NB4 (cell line): ENCODE measurements around the gene KRTAP22-2.

Experiments used
- DNase-seq: peaks from one replicate; pipeline ENCODE4 v3.0.0; 2010; ENCODE audit warnings: low read depth
- H3K4me3 ChIP-seq: one replicate; pipeline ENCODE4 v1.5.1; 2011; ENCODE audit warnings: mild to moderate bottlenecking, low read depth, low read length, moderate library complexity
- CTCF ChIP-seq: IDR thresholded peaks from one replicate; pipeline ENCODE4 v1.5.1; 2012; ENCODE audit warnings: low read depth, low read length
- MAX ChIP-seq: IDR thresholded peaks from 2 replicates; pipeline ENCODE4 v1.6.1; 2011; ENCODE audit warnings: low read depth, low read length
- MYC ChIP-seq: IDR thresholded peaks from 2 replicates; pipeline ENCODE4 v1.6.1; 2011; ENCODE audit warnings: low read depth, low read length
- POLR2A ChIP-seq: IDR thresholded peaks from 2 replicates; pipeline ENCODE4 v1.6.1; 2011; ENCODE audit warnings: mild to moderate bottlenecking; ENCODE audit not compliant: insufficient read length; ENCODE audit errors: extremely low read depth

Gene KRTAP22-2

DNA sequence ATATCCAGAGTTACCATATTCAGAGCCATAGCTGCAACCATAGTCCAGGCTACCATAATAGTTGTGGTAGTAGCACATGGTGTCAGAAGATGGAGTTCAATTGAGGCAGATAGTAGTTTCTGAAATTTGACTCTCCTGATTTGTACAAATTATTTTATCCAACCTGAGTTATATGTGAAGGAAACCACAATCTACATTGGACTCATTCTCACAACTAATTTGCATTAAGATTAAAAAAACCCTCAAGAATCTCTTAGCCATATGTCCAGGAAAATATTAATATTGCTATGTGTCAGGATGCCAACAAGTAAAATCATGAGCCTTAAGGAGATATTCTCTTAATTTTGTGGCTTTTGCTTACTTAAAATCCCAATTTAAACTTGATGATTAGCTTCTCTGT lies at the start of gene KRTAP22-2:
TSS of gene KRTAP22-2 (minus strand) at position 101 of the 400 bp plus-strand sequence.
- no peak for DNase-seq
- H3K4me3 ChIP-seq = no peak within 1 kb of the TSS
- no peak for TF ChIP-seq MYC

DNA sequence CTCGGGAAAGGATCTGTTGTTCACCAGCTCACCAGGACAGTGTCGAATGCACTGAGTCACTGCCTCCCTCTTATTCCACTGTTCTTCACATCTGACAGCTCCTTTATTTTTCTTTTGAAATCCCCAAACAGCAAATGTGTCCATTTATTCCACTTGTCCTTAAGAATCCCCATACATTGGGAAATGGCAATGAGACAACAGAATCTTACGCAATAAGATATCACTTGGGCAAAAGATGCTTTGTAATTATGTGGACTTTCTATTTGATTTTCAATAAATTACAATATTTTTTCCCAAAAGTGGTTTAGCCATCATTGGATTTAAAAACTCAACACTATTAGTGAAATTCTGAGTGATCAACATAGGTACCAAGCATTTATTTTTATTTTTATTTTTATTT lies 48.5 kb upstream of the KRTAP22-2 start:
- DNase-seq = no peak
- TF ChIP-seq CTCF (no peak), MAX (no peak), MYC (no peak), POLR2A (no peak)

DNA sequence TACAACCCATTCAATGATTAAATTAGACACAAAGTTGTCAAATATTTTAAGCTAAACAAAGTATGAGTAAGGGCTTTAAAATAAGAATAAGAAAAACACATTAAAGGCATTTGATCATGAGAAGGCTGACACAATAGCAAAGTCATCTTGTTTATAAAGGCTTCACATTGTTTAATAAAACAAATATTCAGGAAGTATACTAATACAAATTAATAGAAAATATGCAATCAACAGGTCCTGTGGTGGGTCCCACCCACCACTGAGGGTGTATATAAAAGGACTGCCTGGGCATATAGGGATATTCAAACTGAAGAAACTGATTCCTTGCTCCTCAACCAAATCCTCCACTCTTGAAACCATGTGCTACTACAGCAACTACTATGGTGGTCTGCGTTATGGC lies 44.7 kb upstream of the KRTAP22-2 start, which contains the start of gene KRTAP20-2:
TSS of gene KRTAP20-2 (plus strand) at position 301 of the 400 bp plus-strand sequence. CDS start at position 359, 58 bp downstream.
- no peak for DNase-seq
- TF ChIP-seq MAX = no peak
- TF ChIP-seq POLR2A = no peak
- no peak for TF ChIP-seq CTCF
- TF ChIP-seq MYC = no peak
- no peak within 1 kb of the TSS for H3K4me3 ChIP-seq

More for the DNA sequence above, 48.5 kb upstream of the KRTAP22-2 start:
- H3K4me3 ChIP-seq = no peak overlapping the region

- DNase-seq = no peak
- TF ChIP-seq MYC = no peak
- TF ChIP-seq POLR2A = no peak
- no peak for TF ChIP-seq MAX
- TF ChIP-seq CTCF = no peak
- no peak overlapping the region for H3K4me3 ChIP-seq
These were observed 39.0 kb upstream of the KRTAP22-2 start for GRCh38 chr21:30629200-30629599.

DNA sequence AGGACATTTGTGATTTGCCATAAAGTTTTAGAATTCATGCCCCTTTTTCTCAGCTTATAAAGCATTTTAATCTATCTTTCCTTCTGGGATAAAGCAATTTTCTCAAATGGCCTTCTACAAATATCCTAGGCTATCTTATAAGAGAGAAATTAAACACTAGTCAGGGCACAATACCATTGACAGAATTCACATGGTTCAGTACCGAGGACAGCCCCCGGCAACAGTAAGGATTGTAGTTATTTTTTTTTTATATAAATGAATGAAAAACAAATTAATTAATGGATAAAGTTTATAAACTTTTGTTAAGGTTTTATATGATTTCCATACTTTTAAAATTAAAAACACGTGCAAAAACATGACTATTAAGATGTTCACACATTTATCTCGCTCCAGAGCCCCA lies 37.9 kb upstream of the KRTAP22-2 start:
- DNase-seq = no peak
- H3K4me3 ChIP-seq = no peak overlapping the region
- TF ChIP-seq MAX (no peak), CTCF (no peak), MYC (no peak), POLR2A (no peak)

GRCh38 chr21:30625449-30626165 lies 35.4 kb upstream of the KRTAP22-2 start:
- no peak overlapping the region for H3K4me3 ChIP-seq
- DNase-seq = no peak
- TF ChIP-seq CTCF (no peak), POLR2A (no peak), MAX (no peak), MYC (no peak)
